HCT116 (cell line): ENCODE data around the gene PARVA. TPM values are rescaled to one million over a fixed set of nuclear protein-coding genes. Genes with fewer than 3 reads are reported as not detected.

Experiments
- ATAC-seq: fragments of 200-7000 bp; cut with Tn5 transposase; 2 replicates; pipeline ENCODE4 v1.9.1; 2020; ENCODE audit warnings: mild to moderate bottlenecking, moderate library complexity
- BruUV-seq: library from RNA; stranded (reverse); fragments of 400-500 nt; replicated peaks from 2 replicates; lab custom pipeline; 2021; lab: Mats Ljungman, UMichigan
- CTCF ChIA-PET: fragments of 300-600 bp; sonication (Branson Sonifier 250); formaldehyde crosslinking; loops from one replicate; lab custom pipeline; 2021; ENCODE audit warnings: antibody characterized with exemption; lab: Charles Lee
- POLR2A ChIA-PET: fragments of 300-600, 350-600 bp; sonication (Branson Sonifier 250); formaldehyde crosslinking; loops from one replicate; lab custom pipeline; 2021; ENCODE audit warnings: antibody characterized with exemption; lab: Charles Lee
- RAD21 ChIA-PET, 2 experiments: fragments of 300-600 bp; sonication (Branson Sonifier 250); formaldehyde crosslinking; loops; one replicate each; lab custom pipeline; 2023; ENCODE audit warnings: low total read pairs in 2 of 2; ENCODE audit not compliant: uncharacterized antibody in 2 of 2, unreplicated experiment in 2 of 2, low non-redundant PET in 1 of 2; lab: Charles Lee
- DNase-seq: peaks from one replicate; pipeline ENCODE4 v3.0.0-alpha.2; 2010; ENCODE audit warnings: low read depth, low spot score
- H2AFZ ChIP-seq: fragments of 200-600 bp; shearing (Covaris generic), sonication (generic); 2 replicates; pipeline ENCODE4 v1.6.1; 2017; ENCODE audit warnings: low read depth, mixed run types, mixed read lengths, antibody characterized with exemption, low read length; ENCODE audit not compliant: poor library complexity, severe bottlenecking
- H3K27ac ChIP-seq: 2 replicates; pipeline ENCODE4 v1.5.1; 2012; ENCODE audit warnings: low read depth, low read length
- H3K27me3 ChIP-seq: fragments of 200-600 bp; sonication (generic); 2 replicates; pipeline ENCODE4 v1.6.1; 2016; ENCODE audit warnings: mixed run types, low read length, mixed read lengths; ENCODE audit not compliant: insufficient read depth
- H3K36me3 ChIP-seq, 2 experiments: fragments of 200-500 bp in 1 of 2; fragments of 200-600 bp in 1 of 2; sonication (Bioruptor generic) in 1 of 2; sonication (generic) in 1 of 2; 2 replicates each; pipeline versions ENCODE4 v1.5.1 to v1.6.1; 2014 to 2016; ENCODE audit warnings: low read length in 2 of 2, inconsistent platforms in 1 of 2, mixed read lengths in 1 of 2, mixed run types in 1 of 2; ENCODE audit not compliant: insufficient read depth in 2 of 2, control insufficient read depth in 1 of 2
- H3K4me1 ChIP-seq, 2 experiments: fragments of 200-600 bp in 1 of 2; sonication (generic) in 1 of 2; 2 replicates each; pipeline versions ENCODE4 v1.5.1 to v1.6.1; 2012 to 2017; ENCODE audit warnings: low read length in 2 of 2, inconsistent platforms in 1 of 2, mild to moderate bottlenecking in 1 of 2, mixed read lengths in 1 of 2, mixed run types in 1 of 2, moderate library complexity in 1 of 2; ENCODE audit not compliant: insufficient read depth in 2 of 2, control insufficient read depth in 1 of 2
- H3K4me2 ChIP-seq: fragments of 200-600 bp; sonication (generic); 2 replicates; pipeline ENCODE4 v1.6.1; 2017; ENCODE audit warnings: mixed run types, low read length, mixed read lengths
- H3K4me3 ChIP-seq, 2 experiments: fragments of 200-600 bp in 1 of 2; sonication (generic) in 1 of 2; replicated peaks in 1 of 2; 2 replicates each; pipeline ENCODE4 v1.5.1; 2011 to 2016; ENCODE audit warnings: low read length in 2 of 2, control low read depth in 1 of 2, low read depth in 1 of 2, mild to moderate bottlenecking in 1 of 2, mixed read lengths in 1 of 2, mixed run types in 1 of 2
- H3K79me2 ChIP-seq: fragments of 200-600 bp; sonication (generic); 2 replicates; pipeline ENCODE4 v1.6.1; 2017; ENCODE audit warnings: mild to moderate bottlenecking, mixed run types, low read length, moderate library complexity, mixed read lengths; ENCODE audit not compliant: insufficient read depth
- H3K9ac ChIP-seq: fragments of 200-600 bp; sonication (generic); 2 replicates; pipeline ENCODE4 v1.6.1; 2016; ENCODE audit warnings: low read length, mixed read lengths
- H3K9me2 ChIP-seq: fragments of 200-600 bp; sonication (generic), shearing (Covaris generic); 2 replicates; pipeline ENCODE4 v1.6.1; 2017; ENCODE audit warnings: mixed run types, mild to moderate bottlenecking, moderate library complexity; ENCODE audit not compliant: insufficient read depth
- H3K9me3 ChIP-seq, 2 experiments: fragments of 200-500 bp in 1 of 2; fragments of 200-600 bp in 1 of 2; sonication (Bioruptor generic) in 1 of 2; sonication (generic) in 1 of 2; 2 replicates each; pipeline ENCODE4 v1.6.1; 2014 to 2017; ENCODE audit warnings: low read length in 2 of 2, mixed read lengths in 2 of 2, inconsistent platforms in 1 of 2, low read depth in 1 of 2, mild to moderate bottlenecking in 1 of 2, mixed run types in 1 of 2, moderate library complexity in 1 of 2; ENCODE audit not compliant: control insufficient read depth in 1 of 2, insufficient read depth in 1 of 2
- H4K20me1 ChIP-seq: fragments of 200-600 bp; sonication (generic), shearing (Covaris generic); 2 replicates; pipeline ENCODE4 v1.6.1; 2017; ENCODE audit warnings: mixed run types, mild to moderate bottlenecking, moderate library complexity; ENCODE audit not compliant: insufficient read depth
- EGR1 ChIP-seq: IDR thresholded peaks from 2 replicates; pipeline ENCODE4 v1.6.1; 2012; ENCODE audit warnings: low read depth
- ELF1 ChIP-seq: IDR thresholded peaks from 2 replicates; pipeline ENCODE4 v1.6.1; 2012; ENCODE audit warnings: low read depth, borderline replicate concordance
- EZH2 ChIP-seq: fragments of 200-600 bp; sonication (generic); IDR thresholded peaks from 2 replicates; pipeline ENCODE4 v1.6.1; 2017; ENCODE audit warnings: antibody characterized with exemption, mixed run types
- EZH2phosphoT487 ChIP-seq: fragments of 200-600 bp; IDR thresholded peaks from 2 replicates; pipeline ENCODE4 v1.6.1; 2018; ENCODE audit warnings: antibody characterized with exemption, borderline replicate concordance
- JUND ChIP-seq: IDR thresholded peaks from 2 replicates; pipeline ENCODE4 v1.6.1; 2012
- POLR2AphosphoS5 ChIP-seq: IDR thresholded peaks from 2 replicates; pipeline ENCODE4 v1.6.1; 2011; ENCODE audit warnings: mild to moderate bottlenecking, low read depth, low read length, moderate library complexity
- RAD21 ChIP-seq: IDR thresholded peaks from 2 replicates; pipeline ENCODE4 v1.6.1; 2012; ENCODE audit warnings: low read depth, mild to moderate bottlenecking
- SIN3A ChIP-seq: IDR thresholded peaks from 2 replicates; pipeline ENCODE4 v1.6.1; 2012; ENCODE audit warnings: low read depth
- SP1 ChIP-seq: IDR thresholded peaks from 2 replicates; pipeline ENCODE4 v1.6.1; 2012; ENCODE audit warnings: low read depth
- YY1 ChIP-seq: IDR thresholded peaks from 2 replicates; pipeline ENCODE4 v1.6.1; 2011; ENCODE audit warnings: low read length, low read depth, moderate library complexity, mild to moderate bottlenecking; ENCODE audit not compliant: insufficient replicate concordance; ENCODE audit errors: extremely low read depth
- intact Hi-C: fragments of 100-400 bp; cut with micrococcal nuclease; formaldehyde crosslinking; loops from 2 replicates; pipeline ENCODE4 v1.10.0; 2022
- total RNA-seq: library from RNA; stranded (reverse); gene quantifications from one replicate; pipeline ENCODE4 v1.2.1, GENCODE V29; 2021; ENCODE audit not compliant: unreplicated experiment
- TF ChIP-seq, protein P1 (sequence below): IDR thresholded peaks from 2 replicates; pipeline ENCODE4 v1.6.1; 2012; ENCODE audit warnings: low read depth
- TF ChIP-seq, protein P2 (sequence below): IDR thresholded peaks from 2 replicates; pipeline ENCODE4 v1.6.1; 2012
- TF ChIP-seq, protein P3 (sequence below), 3 experiments: fragments of 200-600 bp in 1 of 3; sonication (generic) in 1 of 3; IDR thresholded peaks in 2 of 3; conservative IDR thresholded peaks in 1 of 3; 2 replicates each; pipeline ENCODE4 v1.5.1; 2012 to 2017; ENCODE audit warnings: low read depth in 2 of 3, low read length in 2 of 3, antibody characterized with exemption in 1 of 3, borderline replicate concordance in 1 of 3, control low read depth in 1 of 3, mild to moderate bottlenecking in 1 of 3, mixed read lengths in 1 of 3, mixed run types in 1 of 3, moderate library complexity in 1 of 3; ENCODE audit not compliant: insufficient read depth in 1 of 3

PARVA gene
- total RNA-seq, 1 experiment from 2014 or later, result 18.4 TPM

GRCh38 chr11:12420040-12420439, 42.7 kb downstream of the PARVA start:
- H3K4me3 ChIP-seq, result no peak overlapping the region
- H3K36me3 ChIP-seq, result no peaks in the 10 kb centered on the region
- POLR2A ChIA-PET, result no interaction called here
- H2AFZ ChIP-seq, result no peak overlapping the region
- H3K4me1 ChIP-seq, result peaks cover 0 to 8% of the 10 kb centered on the region in 2 experiments; a peak in 1 of 4 replicates
- TF ChIP-seq YY1 (no peak), SIN3A (no peak), JUND (no peak), EZH2phosphoT487 (no peak), EZH2 (no peak), POLR2AphosphoS5 (no peak), RAD21 (no peak), SP1 (no peak), ELF1 (no peak), EGR1 (no peak)
- TF ChIP-seq, protein P1, sequence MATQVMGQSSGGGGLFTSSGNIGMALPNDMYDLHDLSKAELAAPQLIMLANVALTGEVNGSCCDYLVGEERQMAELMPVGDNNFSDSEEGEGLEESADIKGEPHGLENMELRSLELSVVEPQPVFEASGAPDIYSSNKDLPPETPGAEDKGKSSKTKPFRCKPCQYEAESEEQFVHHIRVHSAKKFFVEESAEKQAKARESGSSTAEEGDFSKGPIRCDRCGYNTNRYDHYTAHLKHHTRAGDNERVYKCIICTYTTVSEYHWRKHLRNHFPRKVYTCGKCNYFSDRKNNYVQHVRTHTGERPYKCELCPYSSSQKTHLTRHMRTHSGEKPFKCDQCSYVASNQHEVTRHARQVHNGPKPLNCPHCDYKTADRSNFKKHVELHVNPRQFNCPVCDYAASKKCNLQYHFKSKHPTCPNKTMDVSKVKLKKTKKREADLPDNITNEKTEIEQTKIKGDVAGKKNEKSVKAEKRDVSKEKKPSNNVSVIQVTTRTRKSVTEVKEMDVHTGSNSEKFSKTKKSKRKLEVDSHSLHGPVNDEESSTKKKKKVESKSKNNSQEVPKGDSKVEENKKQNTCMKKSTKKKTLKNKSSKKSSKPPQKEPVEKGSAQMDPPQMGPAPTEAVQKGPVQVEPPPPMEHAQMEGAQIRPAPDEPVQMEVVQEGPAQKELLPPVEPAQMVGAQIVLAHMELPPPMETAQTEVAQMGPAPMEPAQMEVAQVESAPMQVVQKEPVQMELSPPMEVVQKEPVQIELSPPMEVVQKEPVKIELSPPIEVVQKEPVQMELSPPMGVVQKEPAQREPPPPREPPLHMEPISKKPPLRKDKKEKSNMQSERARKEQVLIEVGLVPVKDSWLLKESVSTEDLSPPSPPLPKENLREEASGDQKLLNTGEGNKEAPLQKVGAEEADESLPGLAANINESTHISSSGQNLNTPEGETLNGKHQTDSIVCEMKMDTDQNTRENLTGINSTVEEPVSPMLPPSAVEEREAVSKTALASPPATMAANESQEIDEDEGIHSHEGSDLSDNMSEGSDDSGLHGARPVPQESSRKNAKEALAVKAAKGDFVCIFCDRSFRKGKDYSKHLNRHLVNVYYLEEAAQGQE, result no peak
- TF ChIP-seq, protein P2, sequence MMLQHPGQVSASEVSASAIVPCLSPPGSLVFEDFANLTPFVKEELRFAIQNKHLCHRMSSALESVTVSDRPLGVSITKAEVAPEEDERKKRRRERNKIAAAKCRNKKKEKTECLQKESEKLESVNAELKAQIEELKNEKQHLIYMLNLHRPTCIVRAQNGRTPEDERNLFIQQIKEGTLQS, result no peak
- TF ChIP-seq, protein P3, sequence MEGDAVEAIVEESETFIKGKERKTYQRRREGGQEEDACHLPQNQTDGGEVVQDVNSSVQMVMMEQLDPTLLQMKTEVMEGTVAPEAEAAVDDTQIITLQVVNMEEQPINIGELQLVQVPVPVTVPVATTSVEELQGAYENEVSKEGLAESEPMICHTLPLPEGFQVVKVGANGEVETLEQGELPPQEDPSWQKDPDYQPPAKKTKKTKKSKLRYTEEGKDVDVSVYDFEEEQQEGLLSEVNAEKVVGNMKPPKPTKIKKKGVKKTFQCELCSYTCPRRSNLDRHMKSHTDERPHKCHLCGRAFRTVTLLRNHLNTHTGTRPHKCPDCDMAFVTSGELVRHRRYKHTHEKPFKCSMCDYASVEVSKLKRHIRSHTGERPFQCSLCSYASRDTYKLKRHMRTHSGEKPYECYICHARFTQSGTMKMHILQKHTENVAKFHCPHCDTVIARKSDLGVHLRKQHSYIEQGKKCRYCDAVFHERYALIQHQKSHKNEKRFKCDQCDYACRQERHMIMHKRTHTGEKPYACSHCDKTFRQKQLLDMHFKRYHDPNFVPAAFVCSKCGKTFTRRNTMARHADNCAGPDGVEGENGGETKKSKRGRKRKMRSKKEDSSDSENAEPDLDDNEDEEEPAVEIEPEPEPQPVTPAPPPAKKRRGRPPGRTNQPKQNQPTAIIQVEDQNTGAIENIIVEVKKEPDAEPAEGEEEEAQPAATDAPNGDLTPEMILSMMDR (IDR thresholded peaks at IDR 0.05 in 2 of 3, conservative IDR thresholded peaks at IDR 0.05 in 1 of 3; ENCODE audit: borderline replicate concordance in 1 of 3, insufficient read depth in 1 of 3, low read depth in 2 of 3, low read length in 2 of 3), result no peak
- RAD21 ChIA-PET, result no interaction called here
- intact Hi-C loops, result no loop called here
- no TSS peak for BruUV-seq
- no peaks in the 10 kb centered on the region for H4K20me1 ChIP-seq
- ATAC-seq (no peak), DNase-seq (no peak)
- H3K9ac ChIP-seq, result no peak overlapping the region
- CTCF ChIA-PET, result interaction anchor here (1.4 kb wide), 1 partner anchor 9 kb away, joined by 3 read pairs; no protein-coding TSS in a partner anchor
- no peaks in the 10 kb centered on the region for H3K9me2 ChIP-seq
- no peak overlapping the region for H3K27ac ChIP-seq
- no peaks in the 10 kb centered on the region for H3K27me3 ChIP-seq
- no peaks in the 10 kb centered on the region; the same call in 1 of the 2 replicates for H3K79me2 ChIP-seq
- H3K9me3 ChIP-seq, result no peaks in the 10 kb centered on the region
- H3K4me2 ChIP-seq, result no peak overlapping the region
